ENCODE data around the gene RPN2.

Gene RPN2

GRCh38 chr20:37259865-37260264, 80.7 kb downstream of the RPN2 start:
- H3K27me3 Mint-ChIP-seq = no peaks in the 10 kb centered on the region
- no peak overlapping the region for H3K27ac Mint-ChIP-seq
- H3K36me3 Mint-ChIP-seq = no peaks in the 10 kb centered on the region
- H3K4me3 Mint-ChIP-seq = no peak overlapping the region
- no peaks in the 10 kb centered on the region for H3K4me1 Mint-ChIP-seq
- H3K9me3 Mint-ChIP-seq = no peaks in the 10 kb centered on the region

GRCh38 chr20:37260923-37261322, 81.8 kb downstream of the RPN2 start:
- Mint-ChIP-seq H3K4me3 (no peak overlapping the region), H3K9me3 (no peaks in the 10 kb centered on the region), H3K36me3 (no peaks in the 10 kb centered on the region), H3K4me1 (no peaks in the 10 kb centered on the region), H3K27ac (no peak overlapping the region), H3K27me3 (no peaks in the 10 kb centered on the region)

GRCh38 chr20:37261714-37262113, 82.6 kb downstream of the RPN2 start, which contains the start of gene GHRH:
TSS of gene GHRH (minus strand) at chr20:37261814. CDS start at chr20:37256889, 4,925 bp downstream.
- H3K27ac Mint-ChIP-seq = no peak within 1 kb of the TSS
- H3K27me3 Mint-ChIP-seq = no peaks in the 10 kb centered on the region
- H3K9me3 Mint-ChIP-seq = no peaks in the 10 kb centered on the region
- no peak within 1 kb of the TSS for H3K4me3 Mint-ChIP-seq
- H3K36me3 Mint-ChIP-seq = no peaks in the 10 kb centered on the region
- no peaks in the 10 kb centered on the region for H3K4me1 Mint-ChIP-seq

- H3K27ac Mint-ChIP-seq = no peak overlapping the region
- no peaks in the 10 kb centered on the region for H3K36me3 Mint-ChIP-seq
- H3K4me3 Mint-ChIP-seq = no peak overlapping the region
- no peaks in the 10 kb centered on the region for H3K9me3 Mint-ChIP-seq
- H3K27me3 Mint-ChIP-seq = no peaks in the 10 kb centered on the region
- H3K4me1 Mint-ChIP-seq = no peaks in the 10 kb centered on the region
Observed at GRCh38 chr20:37262505-37262904, 83.4 kb downstream of the RPN2 start.

- no peaks in the 10 kb centered on the region for H3K4me1 Mint-ChIP-seq
- H3K27ac Mint-ChIP-seq = no peak overlapping the region
- no peaks in the 10 kb centered on the region for H3K9me3 Mint-ChIP-seq
- no peaks in the 10 kb centered on the region for H3K27me3 Mint-ChIP-seq
- H3K4me3 Mint-ChIP-seq = no peak overlapping the region
- H3K36me3 Mint-ChIP-seq = no peaks in the 10 kb centered on the region
Observed at GRCh38 chr20:37263686-37264085, 84.6 kb downstream of the RPN2 start.

- no peaks in the 10 kb centered on the region for H3K36me3 Mint-ChIP-seq
Observed at GRCh38 chr20:37265152-37265551, 86.0 kb downstream of the RPN2 start.

GRCh38 chr20:37266940-37267666, 88.0 kb downstream of the RPN2 start:
- Mint-ChIP-seq H3K27ac (no peak overlapping the region), H3K9me3 (no peaks in the 10 kb centered on the region), H3K27me3 (no peaks in the 10 kb centered on the region), H3K4me3 (no peak overlapping the region), H3K36me3 (no peaks in the 10 kb centered on the region), H3K4me1 (no peaks in the 10 kb centered on the region)

More at GRCh38 chr20:37265152-37265551, 86.0 kb downstream of the RPN2 start:
- H3K9me3 Mint-ChIP-seq = no peaks in the 10 kb centered on the region
- H3K4me3 Mint-ChIP-seq = no peak overlapping the region
- no peaks in the 10 kb centered on the region for H3K4me1 Mint-ChIP-seq
- H3K27me3 Mint-ChIP-seq = no peaks in the 10 kb centered on the region
- H3K27ac Mint-ChIP-seq = no peak overlapping the region

GRCh38 chr20:37267667-37268313, 88.7 kb downstream of the RPN2 start:
- Mint-ChIP-seq H3K27me3 (no peaks in the 10 kb centered on the region), H3K4me1 (no peaks in the 10 kb centered on the region), H3K4me3 (no peak overlapping the region), H3K27ac (no peak overlapping the region), H3K36me3 (no peaks in the 10 kb centered on the region), H3K9me3 (no peaks in the 10 kb centered on the region)

GRCh38 chr20:37270576-37271420, 91.7 kb downstream of the RPN2 start:
- Mint-ChIP-seq H3K36me3 (no peaks in the 10 kb centered on the region), H3K4me1 (no peaks in the 10 kb centered on the region)

GRCh38 chr20:37271421-37271768, 92.3 kb downstream of the RPN2 start:
- no peak overlapping the region for H3K27ac Mint-ChIP-seq
- H3K27me3 Mint-ChIP-seq = peaks cover 2% of the 10 kb centered on the region
- H3K36me3 Mint-ChIP-seq = no peaks in the 10 kb centered on the region
- H3K9me3 Mint-ChIP-seq = no peaks in the 10 kb centered on the region
- H3K4me1 Mint-ChIP-seq = no peaks in the 10 kb centered on the region
- H3K4me3 Mint-ChIP-seq = no peak overlapping the region

More at GRCh38 chr20:37270576-37271420, 91.7 kb downstream of the RPN2 start:
- H3K9me3 Mint-ChIP-seq = no peaks in the 10 kb centered on the region
- no peak overlapping the region for H3K27ac Mint-ChIP-seq
- H3K4me3 Mint-ChIP-seq = no peak overlapping the region
- peaks cover 2% of the 10 kb centered on the region for H3K27me3 Mint-ChIP-seq

- Mint-ChIP-seq H3K27me3 (peaks cover 2% of the 10 kb centered on the region), H3K9me3 (no peaks in the 10 kb centered on the region), H3K4me1 (peaks cover 9% of the 10 kb centered on the region), H3K27ac (no peak overlapping the region), H3K4me3 (no peak overlapping the region), H3K36me3 (no peaks in the 10 kb centered on the region)
Observed at GRCh38 chr20:37273988-37274387, 94.9 kb downstream of the RPN2 start.

GRCh38 chr20:37274851-37275524, 95.9 kb downstream of the RPN2 start:
- no peaks in the 10 kb centered on the region for H3K36me3 Mint-ChIP-seq
- no peak overlapping the region for H3K27ac Mint-ChIP-seq
- H3K27me3 Mint-ChIP-seq = peaks cover 2% of the 10 kb centered on the region
- no peaks in the 10 kb centered on the region for H3K9me3 Mint-ChIP-seq
- peaks cover 9% of the 10 kb centered on the region for H3K4me1 Mint-ChIP-seq
- no peak overlapping the region for H3K4me3 Mint-ChIP-seq

- Mint-ChIP-seq H3K27me3 (peaks cover 2% of the 10 kb centered on the region), H3K9me3 (no peaks in the 10 kb centered on the region), H3K4me1 (peaks cover 9% of the 10 kb centered on the region), H3K4me3 (no peak overlapping the region), H3K27ac (no peak overlapping the region), H3K36me3 (no peaks in the 10 kb centered on the region)
Observed at GRCh38 chr20:37276494-37277252, 97.5 kb downstream of the RPN2 start.

- H3K36me3 Mint-ChIP-seq = no peaks in the 10 kb centered on the region
- H3K4me1 Mint-ChIP-seq = peaks cover 9% of the 10 kb centered on the region
- no peak overlapping the region for H3K4me3 Mint-ChIP-seq
- no peaks in the 10 kb centered on the region for H3K9me3 Mint-ChIP-seq
- H3K27me3 Mint-ChIP-seq = peaks cover 2% of the 10 kb centered on the region
- H3K27ac Mint-ChIP-seq = no peak overlapping the region
Observed at GRCh38 chr20:37277253-37277593, 98.1 kb downstream of the RPN2 start.
